ENCODE measurements around the gene KLF9.

- TF ChIP-seq CTCF (IDR thresholded peaks at IDR 0.05; ENCODE audit: low read depth, low read length) (peak; percentile 51), EZH2phosphoT487 (IDR thresholded peaks at IDR 0.05; ENCODE audit: low read depth) (no peak)
Measured at GRCh38 chr9:70340572-70340971, 73.9 kb downstream of the KLF9 start.

Measured in OCI-LY3 (cell line).